ENCODE measurements around the gene IPO4. TPM values are rescaled to one million over a fixed set of nuclear protein-coding genes. Genes with fewer than 3 reads are reported as not detected.

IPO4 gene
- total and polyA plus RNA-seq, 10 of the 15 experiments (the other 5 are each of a cell fraction or from before 2014, with no cell fraction given): 7.8 to 139 (median 37.6) TPM

DNA sequence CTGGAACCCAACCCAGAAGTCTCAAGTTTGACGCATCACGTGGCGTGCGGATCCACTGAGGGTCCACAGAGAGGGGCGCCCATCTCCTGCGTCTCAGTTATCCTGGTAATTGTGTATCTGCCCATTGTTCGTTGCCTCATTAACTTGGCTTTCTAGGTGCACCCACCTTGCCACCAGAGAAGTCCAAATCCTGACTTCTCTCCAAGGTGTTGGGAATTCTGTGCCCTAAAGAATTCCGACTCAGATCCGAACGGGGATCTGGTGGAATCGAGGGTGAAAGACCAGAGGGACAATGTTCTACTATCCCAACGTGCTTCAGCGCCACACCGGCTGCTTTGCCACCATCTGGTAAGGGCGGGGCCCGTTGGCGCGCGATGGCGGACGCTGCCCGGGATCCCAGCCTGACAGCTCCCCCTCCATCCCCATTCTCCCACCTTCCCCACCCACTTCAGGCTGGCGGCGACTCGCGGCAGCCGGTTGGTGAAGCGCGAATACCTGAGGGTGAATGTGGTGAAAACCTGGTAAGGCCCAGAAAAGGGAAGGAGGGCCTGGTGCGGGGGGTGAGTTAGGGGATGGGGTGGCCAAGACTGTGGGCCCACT lies 16.3 kb downstream of the IPO4 start:
- in situ Hi-C loops (cut with MboI): no loop called here
- intact Hi-C loops (cut with micrococcal nuclease; ENCODE audit: unreplicated experiment): no loop called here
- peak; percentile 9; the same call in 1 of the 3 replicates for ATAC-seq
- peak overlapping the region; percentile 62 for H3K4me3 ChIP-seq
- H2AFZ ChIP-seq (ENCODE audit: control insufficient read depth, low read depth, low read length): no peak overlapping the region; the same call in 1 of the 2 replicates
- no peaks in the 10 kb centered on the region for H3K9me3 ChIP-seq (replicated peaks; ENCODE audit: control insufficient read depth, insufficient read depth, low read length)
- no peak for DNase-seq (ENCODE audit: low read depth, low spot score)
- WGBS (ENCODE audit: insufficient coverage, insufficient replicate concordance, low lambda C conversion rate, missing lambda C conversion rate): 35% methylated on average over 28 of the region's 30 CpGs
- H3K36me3 ChIP-seq (ENCODE audit: control insufficient read depth in 2 of 2, insufficient read depth in 2 of 2, low read length in 1 of 2): peaks cover 2 to 11% of the 10 kb centered on the region in 2 experiments; a peak in 3 of 4 replicates
- TF ChIP-seq RCOR1 (conservative IDR thresholded peaks at IDR 0.05; ENCODE audit: low read depth, low read length) (no peak), POLR2A (IDR thresholded peaks at IDR 0.05; ENCODE audit: low read depth, low read length) (no peak), IKZF2 (IDR thresholded peaks at IDR 0.05) (0 out of 4 replicates have a peak, but pooled peaks of 1 of the 2 experiments have one; percentile 24)
- TF ChIP-seq, protein P1, sequence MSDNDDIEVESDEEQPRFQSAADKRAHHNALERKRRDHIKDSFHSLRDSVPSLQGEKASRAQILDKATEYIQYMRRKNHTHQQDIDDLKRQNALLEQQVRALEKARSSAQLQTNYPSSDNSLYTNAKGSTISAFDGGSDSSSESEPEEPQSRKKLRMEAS (IDR thresholded peaks at IDR 0.05; ENCODE audit: low read depth, low read length): no peak
- TF ChIP-seq, protein P2, sequence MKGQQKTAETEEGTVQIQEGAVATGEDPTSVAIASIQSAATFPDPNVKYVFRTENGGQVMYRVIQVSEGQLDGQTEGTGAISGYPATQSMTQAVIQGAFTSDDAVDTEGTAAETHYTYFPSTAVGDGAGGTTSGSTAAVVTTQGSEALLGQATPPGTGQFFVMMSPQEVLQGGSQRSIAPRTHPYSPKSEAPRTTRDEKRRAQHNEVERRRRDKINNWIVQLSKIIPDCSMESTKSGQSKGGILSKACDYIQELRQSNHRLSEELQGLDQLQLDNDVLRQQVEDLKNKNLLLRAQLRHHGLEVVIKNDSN (IDR thresholded peaks at IDR 0.05; ENCODE audit: borderline replicate concordance, extremely low read length, insufficient read depth, low read depth, low read length): peak; percentile 61
- RAD21 ChIA-PET (ENCODE audit: unreplicated experiment): interaction anchor here (1.0 kb wide), 1 partner anchor 11 kb away, joined by 4 read pairs; the partner anchor contains the start of gene IRF9
- peak overlapping the region; percentile 68 for H3K4me2 ChIP-seq (ENCODE audit: control insufficient read depth, insufficient read depth)
- H3K27me3 ChIP-seq (replicated peaks in 1 of 2; ENCODE audit: control insufficient read depth in 2 of 2, insufficient read depth in 2 of 2, low read length in 1 of 2): no peaks in the 10 kb centered on the region
- no peaks in the 10 kb centered on the region for H4K20me1 ChIP-seq (ENCODE audit: control insufficient read depth, insufficient read depth)
- H3K4me1 ChIP-seq (ENCODE audit: control insufficient read depth, insufficient read depth, low read length): no peaks in the 10 kb centered on the region
- peak overlapping the region; percentile 69 for H3K9ac ChIP-seq (ENCODE audit: control insufficient read depth, insufficient read depth, low read length)
- peak overlapping the region; percentile 68 for H3K27ac ChIP-seq (ENCODE audit: control insufficient read depth, insufficient read depth)
- H3K79me2 ChIP-seq (ENCODE audit: control insufficient read depth, insufficient read depth, low read length): peaks cover 6% of the 10 kb centered on the region
- no TSS peak for BruUV-seq (replicated peaks)
- CTCF ChIA-PET: interaction anchor here (1.1 to 2.2 kb wide), 4 partner anchors 43 to 161 kb away, joined by 3 to 6 read pairs (median 3); partner anchors contain the start of genes DHRS1, MDP1 and NOP9
- SMC1A ChIA-PET (ENCODE audit: uncharacterized antibody, unreplicated experiment): interaction anchor here (0.7 kb wide), 1 partner anchor 64 kb away, joined by 3 read pairs; no protein-coding TSS in a partner anchor
- POLR2A ChIA-PET: interaction anchor here (1.9 to 2.8 kb wide), 3 partner anchors 12 to 25 kb away, joined by 7 to 11 read pairs (median 8); partner anchors contain the start of genes IPO4, IRF9 and RNF31
- FAIRE-seq: no peak

All from GM12878 (cell line).